ENCODE measurements around the gene OAT.

The OAT gene

GRCh38 chr10:124465003-124465776, 46.5 kb upstream of the OAT start:
- H3K36me3 ChIP-seq (ENCODE audit: insufficient read depth, low read length), result no peaks in the 10 kb centered on the region
- peaks cover 17% of the 10 kb centered on the region for H3K4me1 ChIP-seq (ENCODE audit: insufficient read depth, low read length)
- H3K9ac ChIP-seq (ENCODE audit: low read depth, low read length), result no peak overlapping the region
- H3K9me3 ChIP-seq (ENCODE audit: insufficient read depth, low read length, severe bottlenecking), result no peaks in the 10 kb centered on the region
- H3K4me3 ChIP-seq (ENCODE audit: low read depth in 1 of 2, low read length in 2 of 2), result no peak overlapping the region
- peaks cover 5% of the 10 kb centered on the region for H3K79me2 ChIP-seq (ENCODE audit: insufficient read depth, low read length)
- ATAC-seq (ENCODE audit: insufficient read depth, low read depth) (no peak), DNase-seq (no peak)
- H3K27ac ChIP-seq (ENCODE audit: low read length), result no peak overlapping the region
- H2AFZ ChIP-seq (ENCODE audit: low read depth, low read length), result no peak overlapping the region
- no peak overlapping the region for H3K4me2 ChIP-seq (ENCODE audit: insufficient read depth, low read length)
- TF ChIP-seq EZH2 (IDR thresholded peaks at IDR 0.05; ENCODE audit: borderline replicate concordance, low read depth, low read length, severe bottlenecking) (no peak), CTCF (IDR thresholded peaks at IDR 0.05; ENCODE audit: borderline replicate concordance, extremely low read depth, low read length, poor library complexity, severe bottlenecking) (no peak)
- H4K20me1 ChIP-seq (ENCODE audit: insufficient read depth, low read length), result peaks cover 10% of the 10 kb centered on the region
- H3K27me3 ChIP-seq (ENCODE audit: insufficient read depth, low read length, poor library complexity), result no peaks in the 10 kb centered on the region

GRCh38 chr10:124464028-124464965, 45.6 kb upstream of the OAT start:
- Histone ChIP-seq H3K4me3 (ENCODE audit: low read depth in 1 of 2, low read length in 2 of 2) (no peak overlapping the region), H3K4me1 (ENCODE audit: insufficient read depth, low read length) (peaks cover 17% of the 10 kb centered on the region), H3K27me3 (ENCODE audit: insufficient read depth, low read length, poor library complexity) (no peaks in the 10 kb centered on the region), H3K79me2 (ENCODE audit: insufficient read depth, low read length) (peaks cover 5% of the 10 kb centered on the region), H4K20me1 (ENCODE audit: insufficient read depth, low read length) (peaks cover 4% of the 10 kb centered on the region; the same call in 1 of the 2 replicates), H3K36me3 (ENCODE audit: insufficient read depth, low read length) (no peaks in the 10 kb centered on the region), H3K9ac (ENCODE audit: low read depth, low read length) (no peak overlapping the region), H3K4me2 (ENCODE audit: insufficient read depth, low read length) (0 out of 2 replicates have a peak overlapping the region, but pooled peaks have one; percentile 7), H3K27ac (ENCODE audit: low read length) (no peak overlapping the region), H3K9me3 (ENCODE audit: insufficient read depth, low read length, severe bottlenecking) (no peaks in the 10 kb centered on the region), H2AFZ (ENCODE audit: low read depth, low read length) (no peak overlapping the region)
- ATAC-seq (ENCODE audit: insufficient read depth, low read depth) (no peak), DNase-seq (no peak)
- TF ChIP-seq EZH2 (IDR thresholded peaks at IDR 0.05; ENCODE audit: borderline replicate concordance, low read depth, low read length, severe bottlenecking), result no peak
- no peak for TF ChIP-seq CTCF (IDR thresholded peaks at IDR 0.05; ENCODE audit: borderline replicate concordance, extremely low read depth, low read length, poor library complexity, severe bottlenecking)

- TF ChIP-seq CTCF (IDR thresholded peaks at IDR 0.05; ENCODE audit: borderline replicate concordance, extremely low read depth, low read length, poor library complexity, severe bottlenecking), result no peak
- TF ChIP-seq EZH2 (IDR thresholded peaks at IDR 0.05; ENCODE audit: borderline replicate concordance, low read depth, low read length, severe bottlenecking), result no peak
- Histone ChIP-seq H3K36me3 (ENCODE audit: insufficient read depth, low read length) (no peaks in the 10 kb centered on the region), H3K4me1 (ENCODE audit: insufficient read depth, low read length) (peaks cover 17% of the 10 kb centered on the region), H3K79me2 (ENCODE audit: insufficient read depth, low read length) (peaks cover 5% of the 10 kb centered on the region), H3K9ac (ENCODE audit: low read depth, low read length) (peak overlapping the region; percentile 72), H3K4me2 (ENCODE audit: insufficient read depth, low read length) (peak overlapping the region; percentile 98), H3K4me3 (ENCODE audit: low read depth in 1 of 2, low read length in 2 of 2) (peak overlapping the region; percentile 62 to 99), H3K9me3 (ENCODE audit: insufficient read depth, low read length, severe bottlenecking) (no peaks in the 10 kb centered on the region), H2AFZ (ENCODE audit: low read depth, low read length) (peak overlapping the region; percentile 92), H3K27me3 (ENCODE audit: insufficient read depth, low read length, poor library complexity) (no peaks in the 10 kb centered on the region), H3K27ac (ENCODE audit: low read length) (peak overlapping the region; percentile 81), H4K20me1 (ENCODE audit: insufficient read depth, low read length) (peaks cover 4% of the 10 kb centered on the region; the same call in 1 of the 2 replicates)
- DNase-seq (no peak), ATAC-seq (ENCODE audit: insufficient read depth, low read depth) (no peak)
These were observed 43.6 kb upstream of the OAT start for GRCh38 chr10:124462348-124462695.
